ENCODE results near the gene NBEAL2. TPM values are rescaled to one million over a fixed set of nuclear protein-coding genes. Genes with fewer than 3 reads are reported as not detected.
A peak's percentile ranks its signal among the peaks of the same experiment; 100 is the strongest.

The NBEAL2 gene
- total RNA-seq, 1 donor from 2014 or later, result 202 TPM

DNA sequence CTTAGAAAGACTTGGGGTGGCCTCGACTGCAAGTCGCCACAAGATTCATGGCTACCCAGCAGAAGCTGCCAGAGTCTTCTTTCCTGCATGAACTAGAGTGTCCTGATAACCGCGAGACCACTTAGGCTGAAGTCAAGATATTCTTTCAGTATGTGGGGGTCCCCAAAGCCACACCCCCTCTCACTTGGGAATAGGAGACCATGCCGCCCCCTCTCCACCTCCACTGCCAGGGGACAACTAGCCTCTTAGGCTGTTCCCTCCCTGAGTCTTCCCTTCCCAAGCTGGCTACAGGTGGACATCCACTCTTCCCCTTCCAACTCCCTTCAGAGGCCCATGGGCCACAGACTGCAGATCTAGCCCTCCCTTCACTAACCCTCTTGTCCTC, 1.7 kb upstream of the NBEAL2 start:
- TF ChIP-seq, protein P1, sequence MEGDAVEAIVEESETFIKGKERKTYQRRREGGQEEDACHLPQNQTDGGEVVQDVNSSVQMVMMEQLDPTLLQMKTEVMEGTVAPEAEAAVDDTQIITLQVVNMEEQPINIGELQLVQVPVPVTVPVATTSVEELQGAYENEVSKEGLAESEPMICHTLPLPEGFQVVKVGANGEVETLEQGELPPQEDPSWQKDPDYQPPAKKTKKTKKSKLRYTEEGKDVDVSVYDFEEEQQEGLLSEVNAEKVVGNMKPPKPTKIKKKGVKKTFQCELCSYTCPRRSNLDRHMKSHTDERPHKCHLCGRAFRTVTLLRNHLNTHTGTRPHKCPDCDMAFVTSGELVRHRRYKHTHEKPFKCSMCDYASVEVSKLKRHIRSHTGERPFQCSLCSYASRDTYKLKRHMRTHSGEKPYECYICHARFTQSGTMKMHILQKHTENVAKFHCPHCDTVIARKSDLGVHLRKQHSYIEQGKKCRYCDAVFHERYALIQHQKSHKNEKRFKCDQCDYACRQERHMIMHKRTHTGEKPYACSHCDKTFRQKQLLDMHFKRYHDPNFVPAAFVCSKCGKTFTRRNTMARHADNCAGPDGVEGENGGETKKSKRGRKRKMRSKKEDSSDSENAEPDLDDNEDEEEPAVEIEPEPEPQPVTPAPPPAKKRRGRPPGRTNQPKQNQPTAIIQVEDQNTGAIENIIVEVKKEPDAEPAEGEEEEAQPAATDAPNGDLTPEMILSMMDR (IDR thresholded peaks at IDR 0.05; ENCODE audit: unreplicated experiment), result no peak
- Mint-ChIP-seq H3K9me3 (ENCODE audit: unreplicated experiment) (no peaks in the 10 kb centered on the region), H3K4me3 (ENCODE audit: unreplicated experiment) (peak overlapping the region; percentile 81), H3K4me1 (ENCODE audit: unreplicated experiment) (peaks cover 45% of the 10 kb centered on the region), H3K27me3 (ENCODE audit: unreplicated experiment) (peaks cover 21% of the 10 kb centered on the region), H3K27ac (ENCODE audit: unreplicated experiment) (peak overlapping the region; percentile 84), H3K36me3 (ENCODE audit: low read depth, unreplicated experiment) (no peaks in the 10 kb centered on the region)
- no peak for DNase-seq (ENCODE audit: low spot score)

GRCh38 chr3:46978381-46978780, 1.1 kb upstream of the NBEAL2 start:
- H3K4me3 Mint-ChIP-seq (ENCODE audit: unreplicated experiment), result peak overlapping the region; percentile 90
- H3K27ac Mint-ChIP-seq (ENCODE audit: unreplicated experiment), result no peak overlapping the region

GRCh38 chr3:46979958-46980497, 562 bp downstream of the NBEAL2 start:
- no peaks in the 10 kb centered on the region for H3K9me3 Mint-ChIP-seq (ENCODE audit: unreplicated experiment)
- H3K27ac Mint-ChIP-seq (ENCODE audit: unreplicated experiment), result no peak overlapping the region
- TF ChIP-seq, protein P1 (IDR thresholded peaks at IDR 0.05; ENCODE audit: unreplicated experiment), result no peak
- no peaks in the 10 kb centered on the region for H3K36me3 Mint-ChIP-seq (ENCODE audit: low read depth, unreplicated experiment)
- DNase-seq (ENCODE audit: low spot score), result no peak
- peaks cover 40% of the 10 kb centered on the region for H3K4me1 Mint-ChIP-seq (ENCODE audit: unreplicated experiment)
- peaks cover 23% of the 10 kb centered on the region for H3K27me3 Mint-ChIP-seq (ENCODE audit: unreplicated experiment)
- peak overlapping the region; percentile 91 for H3K4me3 Mint-ChIP-seq (ENCODE audit: unreplicated experiment)

More at GRCh38 chr3:46978381-46978780, 1.1 kb upstream of the NBEAL2 start:
- H3K9me3 Mint-ChIP-seq (ENCODE audit: unreplicated experiment), result no peaks in the 10 kb centered on the region
- DNase-seq (ENCODE audit: low spot score), result no peak
- H3K36me3 Mint-ChIP-seq (ENCODE audit: low read depth, unreplicated experiment), result no peaks in the 10 kb centered on the region
- peaks cover 46% of the 10 kb centered on the region for H3K4me1 Mint-ChIP-seq (ENCODE audit: unreplicated experiment)
- TF ChIP-seq, protein P1 (IDR thresholded peaks at IDR 0.05; ENCODE audit: unreplicated experiment), result no peak
- peaks cover 21% of the 10 kb centered on the region for H3K27me3 Mint-ChIP-seq (ENCODE audit: unreplicated experiment)

- Mint-ChIP-seq H3K4me1 (ENCODE audit: unreplicated experiment) (peaks cover 43% of the 10 kb centered on the region), H3K27ac (ENCODE audit: unreplicated experiment) (peak overlapping the region; percentile 86), H3K9me3 (ENCODE audit: unreplicated experiment) (no peaks in the 10 kb centered on the region), H3K36me3 (ENCODE audit: low read depth, unreplicated experiment) (no peaks in the 10 kb centered on the region), H3K27me3 (ENCODE audit: unreplicated experiment) (peaks cover 20% of the 10 kb centered on the region), H3K4me3 (ENCODE audit: unreplicated experiment) (peak overlapping the region; percentile 74)
- DNase-seq (ENCODE audit: low spot score), result peak; percentile 64
- TF ChIP-seq, protein P1 (IDR thresholded peaks at IDR 0.05; ENCODE audit: unreplicated experiment), result no peak
Measured at GRCh38 chr3:46981932-46982471, 2.5 kb downstream of the NBEAL2 start.

DNA sequence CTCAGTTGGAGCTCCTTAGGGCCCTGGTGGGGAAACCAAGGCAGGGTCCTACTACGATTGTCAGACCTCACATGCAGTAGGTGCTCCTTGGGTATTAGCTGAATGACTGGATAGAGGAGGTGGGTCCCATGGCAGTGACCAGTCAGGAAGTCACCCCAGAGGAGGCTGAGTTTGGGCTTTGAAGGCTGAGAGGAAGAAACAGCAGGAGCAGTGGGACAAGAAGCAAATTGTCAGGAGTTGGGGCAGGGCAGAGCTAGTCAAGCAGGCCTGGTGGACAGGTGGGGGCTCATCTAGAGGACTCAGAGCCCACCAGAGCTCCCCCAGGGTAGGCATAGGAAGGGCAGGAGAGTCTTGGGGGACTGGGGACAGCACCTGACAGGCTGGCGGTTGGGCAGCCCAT, 3.1 kb downstream of the NBEAL2 start:
- peak overlapping the region; percentile 62 for H3K27ac Mint-ChIP-seq (ENCODE audit: unreplicated experiment)
- TF ChIP-seq, protein P1 (IDR thresholded peaks at IDR 0.05; ENCODE audit: unreplicated experiment), result no peak
- DNase-seq (ENCODE audit: low spot score), result no peak
- H3K4me3 Mint-ChIP-seq (ENCODE audit: unreplicated experiment), result peak overlapping the region; percentile 60
- H3K27me3 Mint-ChIP-seq (ENCODE audit: unreplicated experiment), result peaks cover 18% of the 10 kb centered on the region
- peaks cover 47% of the 10 kb centered on the region for H3K4me1 Mint-ChIP-seq (ENCODE audit: unreplicated experiment)
- H3K9me3 Mint-ChIP-seq (ENCODE audit: unreplicated experiment), result no peaks in the 10 kb centered on the region
- H3K36me3 Mint-ChIP-seq (ENCODE audit: low read depth, unreplicated experiment), result no peaks in the 10 kb centered on the region
